ENCODE measurements around the gene STRIP1. TPM values are rescaled to one million over a fixed set of nuclear protein-coding genes. Genes with fewer than 3 reads are reported as not detected.

The STRIP1 gene
- total RNA-seq, 1 experiment from 2014 or later: 36.5 TPM

DNA sequence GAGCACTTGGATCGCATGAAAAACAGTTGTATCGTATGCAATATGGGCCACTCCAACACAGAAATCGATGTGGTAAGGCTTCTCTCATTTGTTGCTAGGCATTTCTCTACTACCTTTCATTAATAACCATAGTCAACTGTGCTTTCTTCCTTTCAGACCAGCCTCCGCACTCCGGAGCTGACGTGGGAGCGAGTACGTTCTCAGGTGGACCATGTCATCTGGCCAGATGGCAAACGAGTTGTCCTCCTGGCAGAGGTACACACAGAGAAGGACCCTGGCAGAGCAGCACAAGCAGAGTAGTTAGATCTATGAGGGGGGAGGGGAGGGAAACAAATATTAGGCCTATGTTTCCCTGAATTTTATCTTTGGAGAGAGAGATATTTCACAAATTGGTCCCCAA, 16.0 kb upstream of the STRIP1 start:
- peaks cover 16% of the 10 kb centered on the region for H3K4me1 ChIP-seq (replicated peaks; ENCODE audit: insufficient read depth)
- no peak for DNase-seq
- H3K27me3 ChIP-seq (ENCODE audit: insufficient read depth, low read depth): no peaks in the 10 kb centered on the region
- CTCF ChIA-PET: no interaction called here
- POLR2A ChIA-PET (ENCODE audit: unreplicated experiment): no interaction called here
- H3K4me3 ChIP-seq: no peak overlapping the region
- H4K20me1 ChIP-seq (ENCODE audit: insufficient read depth): no peaks in the 10 kb centered on the region
- no peaks in the 10 kb centered on the region for H3K9me2 ChIP-seq (ENCODE audit: insufficient read depth)
- no peak overlapping the region for H3K27ac ChIP-seq
- no TSS peak for BruUV-seq (replicated peaks)
- no peak overlapping the region for H2AFZ ChIP-seq
- peaks cover 89% of the 10 kb centered on the region for H3F3A ChIP-seq (ENCODE audit: insufficient read depth, low read depth)
- H3K4me2 ChIP-seq: no peak overlapping the region
- peaks cover 95% of the 10 kb centered on the region for H3K36me3 ChIP-seq (ENCODE audit: low read depth)
- no peaks in the 10 kb centered on the region for H3K9me3 ChIP-seq (ENCODE audit: insufficient read depth, low read depth)
- intact Hi-C loops (cut with micrococcal nuclease; ENCODE audit: unreplicated experiment): no loop called here
- TF ChIP-seq EZH2 (IDR thresholded peaks at IDR 0.05; ENCODE audit: low read depth): no peak
- TF ChIP-seq, protein P1, sequence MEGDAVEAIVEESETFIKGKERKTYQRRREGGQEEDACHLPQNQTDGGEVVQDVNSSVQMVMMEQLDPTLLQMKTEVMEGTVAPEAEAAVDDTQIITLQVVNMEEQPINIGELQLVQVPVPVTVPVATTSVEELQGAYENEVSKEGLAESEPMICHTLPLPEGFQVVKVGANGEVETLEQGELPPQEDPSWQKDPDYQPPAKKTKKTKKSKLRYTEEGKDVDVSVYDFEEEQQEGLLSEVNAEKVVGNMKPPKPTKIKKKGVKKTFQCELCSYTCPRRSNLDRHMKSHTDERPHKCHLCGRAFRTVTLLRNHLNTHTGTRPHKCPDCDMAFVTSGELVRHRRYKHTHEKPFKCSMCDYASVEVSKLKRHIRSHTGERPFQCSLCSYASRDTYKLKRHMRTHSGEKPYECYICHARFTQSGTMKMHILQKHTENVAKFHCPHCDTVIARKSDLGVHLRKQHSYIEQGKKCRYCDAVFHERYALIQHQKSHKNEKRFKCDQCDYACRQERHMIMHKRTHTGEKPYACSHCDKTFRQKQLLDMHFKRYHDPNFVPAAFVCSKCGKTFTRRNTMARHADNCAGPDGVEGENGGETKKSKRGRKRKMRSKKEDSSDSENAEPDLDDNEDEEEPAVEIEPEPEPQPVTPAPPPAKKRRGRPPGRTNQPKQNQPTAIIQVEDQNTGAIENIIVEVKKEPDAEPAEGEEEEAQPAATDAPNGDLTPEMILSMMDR (conservative IDR thresholded peaks at IDR 0.05): no peak
- no peaks in the 10 kb centered on the region for H3K79me2 ChIP-seq (ENCODE audit: low read depth)

DNA sequence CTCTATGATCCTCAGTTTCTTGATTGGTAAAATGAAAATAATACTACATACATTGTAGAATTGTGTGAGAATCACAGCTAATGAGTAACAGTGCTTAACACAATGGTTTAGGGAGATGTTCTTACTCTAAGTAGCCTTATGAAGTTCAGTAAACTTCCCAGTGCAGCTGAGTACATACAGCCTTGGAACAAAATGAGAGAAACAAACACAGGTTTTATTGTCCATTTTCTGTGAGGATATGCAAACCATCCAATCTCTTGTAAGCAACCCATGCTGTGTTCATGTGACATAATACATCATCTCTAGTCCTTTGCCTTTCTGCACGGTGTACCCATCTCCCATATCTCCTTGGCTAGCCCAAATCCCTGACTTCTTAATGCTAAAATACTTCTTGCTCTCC, 14.7 kb upstream of the STRIP1 start:
- CTCF ChIA-PET: no interaction called here
- Histone ChIP-seq H4K20me1 (ENCODE audit: insufficient read depth) (peaks cover 5% of the 10 kb centered on the region; the same call in 1 of the 2 replicates), H3K9me3 (ENCODE audit: insufficient read depth, low read depth) (no peaks in the 10 kb centered on the region), H3K36me3 (ENCODE audit: low read depth) (peaks cover 88% of the 10 kb centered on the region), H3K27ac (no peak overlapping the region), H3K4me3 (no peak overlapping the region), H2AFZ (no peak overlapping the region), H3K4me2 (no peak overlapping the region), H3F3A (ENCODE audit: insufficient read depth, low read depth) (peaks cover 96% of the 10 kb centered on the region), H3K9me2 (ENCODE audit: insufficient read depth) (no peaks in the 10 kb centered on the region), H3K79me2 (ENCODE audit: low read depth) (no peaks in the 10 kb centered on the region), H3K27me3 (ENCODE audit: insufficient read depth, low read depth) (no peaks in the 10 kb centered on the region), H3K4me1 (replicated peaks; ENCODE audit: insufficient read depth) (peaks cover 16% of the 10 kb centered on the region)
- intact Hi-C loops (cut with micrococcal nuclease; ENCODE audit: unreplicated experiment): no loop called here
- no peak for DNase-seq
- POLR2A ChIA-PET (ENCODE audit: unreplicated experiment): no interaction called here
- no peak for TF ChIP-seq EZH2 (IDR thresholded peaks at IDR 0.05; ENCODE audit: low read depth)
- TF ChIP-seq, protein P1 (conservative IDR thresholded peaks at IDR 0.05): no peak
- no TSS peak for BruUV-seq (replicated peaks)

DNA sequence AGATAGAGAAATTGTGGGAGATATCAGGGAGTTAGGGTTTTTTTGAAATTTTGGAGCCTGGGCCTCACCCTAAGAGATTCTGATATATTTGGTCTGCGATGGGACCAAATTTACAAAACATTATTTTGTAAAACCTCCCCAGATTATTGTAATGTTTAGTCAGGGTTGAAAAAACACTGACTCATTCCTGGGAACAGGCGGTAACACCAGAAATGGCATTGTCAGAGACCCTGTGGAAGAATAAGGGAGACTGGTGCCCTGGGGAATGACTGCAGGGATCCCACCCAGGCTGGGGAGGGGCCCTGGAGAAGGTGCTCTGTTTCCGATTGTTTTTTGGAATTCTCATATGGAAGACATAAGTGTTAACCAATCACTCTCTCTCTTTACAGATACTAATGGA, 13.1 kb upstream of the STRIP1 start:
- ChIA-PET POLR2A (ENCODE audit: unreplicated experiment) (no interaction called here), CTCF (no interaction called here)
- intact Hi-C loops (cut with micrococcal nuclease; ENCODE audit: unreplicated experiment): no loop called here
- DNase-seq: no peak
- no peaks in the 10 kb centered on the region for H3K79me2 ChIP-seq (ENCODE audit: low read depth)
- peaks cover 5% of the 10 kb centered on the region; the same call in 1 of the 2 replicates for H4K20me1 ChIP-seq (ENCODE audit: insufficient read depth)
- no peaks in the 10 kb centered on the region for H3K9me2 ChIP-seq (ENCODE audit: insufficient read depth)
- no TSS peak for BruUV-seq (replicated peaks)
- no peak overlapping the region for H3K4me3 ChIP-seq
- H2AFZ ChIP-seq: no peak overlapping the region
- H3K4me2 ChIP-seq: no peak overlapping the region
- peaks cover 73% of the 10 kb centered on the region for H3K36me3 ChIP-seq (ENCODE audit: low read depth)
- peaks cover 16% of the 10 kb centered on the region for H3K4me1 ChIP-seq (replicated peaks; ENCODE audit: insufficient read depth)
- H3K27me3 ChIP-seq (ENCODE audit: insufficient read depth, low read depth): no peaks in the 10 kb centered on the region
- TF ChIP-seq, protein P1 (conservative IDR thresholded peaks at IDR 0.05): no peak
- no peak for TF ChIP-seq EZH2 (IDR thresholded peaks at IDR 0.05; ENCODE audit: low read depth)
- no peak overlapping the region for H3K27ac ChIP-seq
- H3K9me3 ChIP-seq (ENCODE audit: insufficient read depth, low read depth): no peaks in the 10 kb centered on the region
- H3F3A ChIP-seq (ENCODE audit: insufficient read depth, low read depth): peaks cover 86% of the 10 kb centered on the region

Measured in PC-9 (cell line).